ENCODE measurements around the gene SLC19A2. TPM values are rescaled to one million over a fixed set of nuclear protein-coding genes. Genes with fewer than 3 reads are reported as not detected.

SLC19A2 gene
- total and polyA plus RNA-seq, 2 of the 8 experiments (the other 6 are each of a cell fraction or from before 2014, with no cell fraction given), result 21.2 to 23.2 TPM

DNA sequence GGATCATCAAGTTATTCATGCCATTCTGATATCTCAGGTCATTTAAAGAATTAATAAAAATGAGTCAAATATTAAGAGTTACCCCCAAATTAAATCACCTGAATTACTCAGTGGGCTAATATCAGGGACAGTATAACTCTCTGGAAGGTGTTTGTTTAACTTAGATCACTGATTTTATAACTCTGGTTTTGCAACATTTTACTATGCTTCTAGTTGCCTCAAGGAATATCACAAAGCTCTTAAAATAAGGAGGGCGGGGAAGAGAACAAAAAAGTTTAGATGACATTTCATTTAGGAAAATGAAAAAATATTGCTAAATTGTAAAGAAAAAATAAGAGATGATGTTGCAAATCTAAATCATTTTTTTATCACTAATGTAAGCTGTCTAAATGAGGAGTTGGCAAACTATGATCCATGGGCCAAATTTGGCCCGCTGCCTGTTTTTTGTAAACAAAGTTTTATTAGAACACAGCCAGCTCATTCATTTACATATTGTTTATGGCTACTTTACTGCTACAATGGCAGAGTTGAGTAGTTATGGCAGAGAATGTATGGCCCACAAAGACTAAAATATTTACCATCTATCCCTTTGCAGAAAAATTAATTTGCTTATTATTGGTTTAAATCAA, 31.9 kb upstream of the SLC19A2 start:
- no peak overlapping the region for H2AFZ ChIP-seq (ENCODE audit: low read length)
- no peak overlapping the region for H3K9ac ChIP-seq (replicated peaks in 1 of 4; ENCODE audit: extremely low read depth in 1 of 4, low read depth in 3 of 4, low read length in 3 of 4)
- H3K4me2 ChIP-seq (ENCODE audit: insufficient read depth in 1 of 2, low read depth in 2 of 2, low read length in 2 of 2), result no peak overlapping the region
- H2BK20ac ChIP-seq (ENCODE audit: low read length), result no peak overlapping the region
- no peak overlapping the region for H4K91ac ChIP-seq (replicated peaks; ENCODE audit: insufficient read length, low read length)
- no peaks in the 10 kb centered on the region for H3K23me2 ChIP-seq (ENCODE audit: low read depth, low read length)
- no peak overlapping the region for H3K14ac ChIP-seq (ENCODE audit: insufficient read length)
- no peak overlapping the region for H3K23ac ChIP-seq (ENCODE audit: insufficient read length)
- H4K8ac ChIP-seq (ENCODE audit: extremely low read depth, insufficient read depth, low read length), result no peak overlapping the region
- no peak for TF ChIP-seq CTBP2 (IDR thresholded peaks at IDR 0.05; ENCODE audit: borderline replicate concordance, insufficient read depth, insufficient read length, low read length)
- no peak for TF ChIP-seq ZNF274 (IDR thresholded peaks at IDR 0.05; ENCODE audit: borderline replicate concordance, extremely low read depth, low read length)
- TF ChIP-seq RBBP5 (IDR thresholded peaks at IDR 0.05; ENCODE audit: borderline replicate concordance, low read depth, low read length), result no peak
- no peak for TF ChIP-seq NANOG (IDR thresholded peaks at IDR 0.05; ENCODE audit: insufficient read depth, low read depth, low read length, poor library complexity, severe bottlenecking)
- no peak for TF ChIP-seq CBX5 (IDR thresholded peaks at IDR 0.05; ENCODE audit: low read depth, low read length)
- no peak for TF ChIP-seq SP2 (IDR thresholded peaks at IDR 0.05; ENCODE audit: low read length)
- TF ChIP-seq TAF1 (IDR thresholded peaks at IDR 0.05; ENCODE audit: low read depth, low read length), result no peak
- TF ChIP-seq HDAC2 (IDR thresholded peaks at IDR 0.05; ENCODE audit: borderline replicate concordance in 1 of 2, low read depth in 2 of 2, low read length in 2 of 2), result no peak
- TF ChIP-seq BRCA1 (IDR thresholded peaks at IDR 0.05; ENCODE audit: low read depth, low read length), result no peak
- TF ChIP-seq SIN3A (conservative IDR thresholded peaks at IDR 0.05 in 1 of 2, IDR thresholded peaks at IDR 0.05 in 1 of 2; ENCODE audit: low read depth in 1 of 2, low read length in 2 of 2), result no peak
- no peak for TF ChIP-seq POLR2A (IDR thresholded peaks at IDR 0.05; ENCODE audit: control extremely low read depth in 1 of 2, low read depth in 2 of 2, low read length in 2 of 2)
- TF ChIP-seq RNF2 (IDR thresholded peaks at IDR 0.05; ENCODE audit: borderline replicate concordance, low read depth, low read length, missing control alignments, poor library complexity, severe bottlenecking), result no peak
- H3K79me1 ChIP-seq (ENCODE audit: low read depth, low read length), result no peaks in the 10 kb centered on the region
- H3K79me2 ChIP-seq (ENCODE audit: control insufficient read depth in 1 of 2, insufficient read depth in 2 of 2, low read length in 2 of 2), result no peaks in the 10 kb centered on the region
- H2AK5ac ChIP-seq (ENCODE audit: low read depth, low read length), result no peak overlapping the region
- H3K4ac ChIP-seq (replicated peaks; ENCODE audit: insufficient read length, low read depth, low read length), result no peak overlapping the region
- no peak overlapping the region for H4K5ac ChIP-seq (ENCODE audit: insufficient read length, low read depth, low read length)
- H2BK15ac ChIP-seq (ENCODE audit: low read length), result no peak overlapping the region
- no peak overlapping the region for H3K4me3 ChIP-seq (ENCODE audit: extremely low read depth in 1 of 4, insufficient read depth in 2 of 4, low read depth in 3 of 4, low read length in 4 of 4)
- H2BK5ac ChIP-seq (ENCODE audit: low read depth, low read length), result no peak overlapping the region
- H3K18ac ChIP-seq (ENCODE audit: extremely low read depth, low read length), result no peak overlapping the region
- H4K20me1 ChIP-seq (replicated peaks in 1 of 2; ENCODE audit: control insufficient read depth in 1 of 2, insufficient read depth in 2 of 2, low read length in 2 of 2), result no peaks in the 10 kb centered on the region
- no peak overlapping the region for H3K27ac ChIP-seq (ENCODE audit: low read depth, low read length)
- H2BK12ac ChIP-seq (ENCODE audit: low read depth, low read length), result no peak overlapping the region
- no peaks in the 10 kb centered on the region for H3K4me1 ChIP-seq (replicated peaks in 1 of 4; ENCODE audit: control insufficient read depth in 3 of 4, insufficient read depth in 4 of 4, low read length in 3 of 4)
- 85% methylated on average over 2 of the region's 2 CpGs; no CpG with 5 or more reads in 1 of the 2 experiments for WGBS, 2 experiments (ENCODE audit: extremely low coverage in 1 of 2, insufficient coverage in 1 of 2, insufficient read length in 1 of 2, insufficient replicate concordance in 2 of 2, low coverage in 1 of 2, low lambda C conversion rate in 2 of 2, missing lambda C conversion rate in 1 of 2)
- H2BK120ac ChIP-seq (replicated peaks; ENCODE audit: low read depth, low read length), result no peak overlapping the region
- FAIRE-seq (no peak), DNase-seq (ENCODE audit: low read depth in 1 of 2, low spot score in 2 of 2) (no peak)
- H3K27me3 ChIP-seq (replicated peaks in 1 of 4; ENCODE audit: control insufficient read depth in 3 of 4, extremely low read depth in 1 of 4, insufficient read depth in 3 of 4, low read length in 3 of 4), result no peaks in the 10 kb centered on the region
- H3K56ac ChIP-seq (replicated peaks; ENCODE audit: insufficient read length, low read depth, low read length), result no peak overlapping the region
- no peaks in the 10 kb centered on the region for H3K9me3 ChIP-seq (ENCODE audit: insufficient read depth in 2 of 2, low read depth in 1 of 2, low read length in 1 of 2)
- no peaks in the 10 kb centered on the region for H3K36me3 ChIP-seq (ENCODE audit: control insufficient read depth in 2 of 4, insufficient read depth in 4 of 4, low read length in 3 of 4)
- ChIA-PET POLR2A (ENCODE audit: partially characterized antibody) (no interaction called here), CTCF (ENCODE audit: partially characterized antibody) (interaction anchor here (1.1 to 1.5 kb wide), 2 partner anchors 29 to 39 kb away, joined by 3 to 4 read pairs; no protein-coding TSS in a partner anchor)

Data from H1 (cell line).